ENCODE measurements around the gene ANKS6.

GRCh38 chr9:98783518-98784226, 12.7 kb downstream of the ANKS6 start:
- TF ChIP-seq POLR2A (IDR thresholded peaks at IDR 0.05) (no peak), POLR2AphosphoS5 (IDR thresholded peaks at IDR 0.05) (no peak), EP300 (IDR thresholded peaks at IDR 0.05) (no peak)
- TF ChIP-seq, protein P1, sequence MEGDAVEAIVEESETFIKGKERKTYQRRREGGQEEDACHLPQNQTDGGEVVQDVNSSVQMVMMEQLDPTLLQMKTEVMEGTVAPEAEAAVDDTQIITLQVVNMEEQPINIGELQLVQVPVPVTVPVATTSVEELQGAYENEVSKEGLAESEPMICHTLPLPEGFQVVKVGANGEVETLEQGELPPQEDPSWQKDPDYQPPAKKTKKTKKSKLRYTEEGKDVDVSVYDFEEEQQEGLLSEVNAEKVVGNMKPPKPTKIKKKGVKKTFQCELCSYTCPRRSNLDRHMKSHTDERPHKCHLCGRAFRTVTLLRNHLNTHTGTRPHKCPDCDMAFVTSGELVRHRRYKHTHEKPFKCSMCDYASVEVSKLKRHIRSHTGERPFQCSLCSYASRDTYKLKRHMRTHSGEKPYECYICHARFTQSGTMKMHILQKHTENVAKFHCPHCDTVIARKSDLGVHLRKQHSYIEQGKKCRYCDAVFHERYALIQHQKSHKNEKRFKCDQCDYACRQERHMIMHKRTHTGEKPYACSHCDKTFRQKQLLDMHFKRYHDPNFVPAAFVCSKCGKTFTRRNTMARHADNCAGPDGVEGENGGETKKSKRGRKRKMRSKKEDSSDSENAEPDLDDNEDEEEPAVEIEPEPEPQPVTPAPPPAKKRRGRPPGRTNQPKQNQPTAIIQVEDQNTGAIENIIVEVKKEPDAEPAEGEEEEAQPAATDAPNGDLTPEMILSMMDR (IDR thresholded peaks at IDR 0.05), result no peak
